Prostate gland (tissue), 2 donors: Measurements from ENCODE around the gene WWTR1. TPM values are rescaled to one million over a fixed set of nuclear protein-coding genes. Genes with fewer than 3 reads are reported as not detected.

Source experiments
- DNase-seq: peaks from one replicate; pipeline ENCODE4 v3.0.0-alpha.2; 2019; ENCODE audit warnings: low spot score
- H3K27ac ChIP-seq, 2 donors: fragments of 200-600 bp; sonication (generic); 2 replicates each; pipeline ENCODE4 v1.5.1; 2017 to 2019
- H3K27me3 ChIP-seq: fragments of 200-600 bp; sonication (generic); replicated peaks from 2 replicates; pipeline ENCODE4 v1.5.1; 2019; ENCODE audit not compliant: insufficient read depth
- H3K36me3 ChIP-seq, 2 donors: fragments of 200-600 bp; sonication (generic); 1 replicate in 1 of 2; 2 replicates in 1 of 2; pipeline versions ENCODE4 v1.5.1 to v1.8.1; 2017 to 2019
- H3K4me1 ChIP-seq: fragments of 200-600 bp; sonication (generic); replicated peaks from 2 replicates; pipeline ENCODE4 v1.5.1; 2019
- H3K4me3 ChIP-seq, 2 donors: fragments of 200-600 bp; sonication (generic); 2 replicates each; pipeline ENCODE4 v1.5.1; 2017 to 2019
- H3K9me3 ChIP-seq: fragments of 200-600 bp; sonication (generic); 2 replicates; pipeline ENCODE4 v1.5.1; 2017
- POLR2A ChIP-seq: fragments of 450-650 bp; IDR thresholded peaks from one replicate; pipeline ENCODE4 v1.6.1; 2016; ENCODE audit warnings: antibody characterized with exemption, mild to moderate bottlenecking
- POLR2AphosphoS5 ChIP-seq: sonication (generic); formaldehyde crosslinking; IDR thresholded peaks from one replicate; pipeline ENCODE4 v1.6.1; 2017; ENCODE audit warnings: antibody characterized with exemption
- WGBS: methylation state at CpG from one replicate; pipeline ENCODE4 v1.1.5; 2018; 5-methylcytosine and 5-hydroxymethylcytosine counted together
- intact Hi-C: fragments of 100-400 bp; cut with DNase I; formaldehyde crosslinking; loops from one replicate; pipeline ENCODE4 v1.14.2; 2022
- total RNA-seq, 2 donors: library from RNA; depleted of rRNA; stranded (reverse); fragments of >200 nt; gene quantifications; one replicate each; pipeline ENCODE4 v1.1.0, GENCODE V29; 2016
- TF ChIP-seq, protein P1 (sequence below), 4 experiments: fragments of 200-600 bp in 2 of 4; fragments of 450-650 bp in 2 of 4; sonication (generic) in 2 of 4; IDR thresholded peaks; 1 replicate in 3 of 4; 2 replicates in 1 of 4; pipeline ENCODE4 v1.5.1; 2016 to 2019; ENCODE audit warnings: antibody characterized with exemption in 4 of 4, mild to moderate bottlenecking in 2 of 4, moderate library complexity in 2 of 4

The WWTR1 gene
- total RNA-seq, 2 donors from 2014 or later: 47.5 to 79.4 TPM

DNA sequence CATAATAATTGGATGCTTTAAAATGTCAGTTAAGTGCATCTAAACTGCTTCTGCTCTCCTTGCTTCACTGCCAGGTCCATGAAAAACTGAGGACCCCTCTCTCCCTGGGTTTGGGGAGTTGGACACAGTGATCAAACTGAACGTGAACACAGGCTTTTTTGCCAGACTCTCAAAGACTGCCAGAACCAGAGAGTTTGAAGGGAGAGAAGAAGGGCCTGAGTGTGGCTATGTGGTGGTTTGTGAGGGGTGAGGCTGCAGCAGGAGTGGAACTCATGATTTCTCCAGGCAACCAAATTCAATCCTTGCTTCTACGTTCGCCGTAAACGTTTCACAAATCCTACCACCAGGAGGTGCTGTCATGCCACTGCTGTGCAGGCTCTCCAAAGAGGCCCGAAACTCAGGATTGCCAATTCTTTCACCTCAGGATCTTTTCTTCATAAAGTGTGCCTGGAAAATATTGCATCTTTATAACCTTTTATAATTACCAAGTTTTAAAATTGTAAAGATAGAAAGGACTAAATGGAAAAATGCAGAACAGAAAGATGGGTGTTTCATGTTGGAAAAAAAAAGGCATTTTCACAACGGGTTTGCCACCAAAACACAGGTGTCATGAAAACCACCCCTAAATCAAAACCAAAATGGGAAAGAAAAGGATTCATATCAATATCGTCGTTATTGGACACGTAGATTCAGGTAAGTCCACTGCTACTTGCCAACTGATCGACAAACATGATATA, 163.6 kb downstream of the WWTR1 start:
- Histone ChIP-seq H3K4me3 (no peak overlapping the region), H3K27ac (no peak overlapping the region), H3K4me1 (no peaks in the 10 kb centered on the region), H3K9me3 (no peaks in the 10 kb centered on the region), H3K36me3 (no peaks in the 10 kb centered on the region), H3K27me3 (no peaks in the 10 kb centered on the region)
- intact Hi-C loops: loop anchor here (10.0 kb wide), 1 partner anchor 281 kb away; no protein-coding TSS in a partner anchor
- 42% methylated on average over 11 of the region's 11 CpGs for WGBS
- TF ChIP-seq, protein P1, sequence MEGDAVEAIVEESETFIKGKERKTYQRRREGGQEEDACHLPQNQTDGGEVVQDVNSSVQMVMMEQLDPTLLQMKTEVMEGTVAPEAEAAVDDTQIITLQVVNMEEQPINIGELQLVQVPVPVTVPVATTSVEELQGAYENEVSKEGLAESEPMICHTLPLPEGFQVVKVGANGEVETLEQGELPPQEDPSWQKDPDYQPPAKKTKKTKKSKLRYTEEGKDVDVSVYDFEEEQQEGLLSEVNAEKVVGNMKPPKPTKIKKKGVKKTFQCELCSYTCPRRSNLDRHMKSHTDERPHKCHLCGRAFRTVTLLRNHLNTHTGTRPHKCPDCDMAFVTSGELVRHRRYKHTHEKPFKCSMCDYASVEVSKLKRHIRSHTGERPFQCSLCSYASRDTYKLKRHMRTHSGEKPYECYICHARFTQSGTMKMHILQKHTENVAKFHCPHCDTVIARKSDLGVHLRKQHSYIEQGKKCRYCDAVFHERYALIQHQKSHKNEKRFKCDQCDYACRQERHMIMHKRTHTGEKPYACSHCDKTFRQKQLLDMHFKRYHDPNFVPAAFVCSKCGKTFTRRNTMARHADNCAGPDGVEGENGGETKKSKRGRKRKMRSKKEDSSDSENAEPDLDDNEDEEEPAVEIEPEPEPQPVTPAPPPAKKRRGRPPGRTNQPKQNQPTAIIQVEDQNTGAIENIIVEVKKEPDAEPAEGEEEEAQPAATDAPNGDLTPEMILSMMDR (IDR thresholded peaks at IDR 0.05): peak; percentile 25 to 77 (median 64)
- no peak for TF ChIP-seq POLR2AphosphoS5
- DNase-seq: peak; percentile 38

DNA sequence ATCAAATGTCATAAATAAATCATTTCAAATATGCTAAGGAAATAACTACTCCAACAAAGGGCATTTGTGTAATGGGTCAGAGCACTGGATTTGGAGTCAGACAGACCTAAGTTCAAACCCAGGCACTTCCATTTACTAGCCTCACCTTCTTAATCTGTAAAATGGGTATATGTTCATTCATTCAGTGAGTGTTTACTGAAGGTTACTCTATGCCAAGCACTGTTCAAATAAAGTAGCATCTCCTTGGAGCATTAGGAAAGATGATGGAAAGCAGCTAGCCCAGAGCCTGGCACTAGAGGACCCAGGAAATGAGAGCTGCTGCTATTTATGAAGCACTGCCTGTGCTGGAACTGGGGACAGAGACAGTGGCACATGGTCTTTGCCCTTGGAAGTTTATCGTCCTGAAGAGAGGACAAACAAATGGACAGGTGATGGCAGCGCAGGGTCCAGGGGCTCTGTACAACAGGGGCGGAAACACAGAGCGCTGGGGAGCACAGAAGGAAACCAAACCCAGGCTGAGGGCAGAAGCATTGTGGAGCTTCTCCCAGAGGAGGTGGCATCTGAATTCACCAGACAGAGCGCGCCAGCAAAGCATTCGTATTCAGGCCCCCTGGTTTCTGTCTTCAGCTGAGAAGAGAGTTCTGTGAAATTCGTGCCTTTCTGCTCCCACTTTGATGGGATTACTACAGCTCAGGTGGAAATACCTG, 164.4 kb downstream of the WWTR1 start:
- TF ChIP-seq, protein P1 (IDR thresholded peaks at IDR 0.05): no peak
- TF ChIP-seq POLR2AphosphoS5: no peak
- TF ChIP-seq POLR2A: no peak
- intact Hi-C loops: loop anchor here (10.0 kb wide), 1 partner anchor 281 kb away; no protein-coding TSS in a partner anchor
- no peak overlapping the region for H3K4me3 ChIP-seq
- no peak for DNase-seq
- no peaks in the 10 kb centered on the region for H3K36me3 ChIP-seq
- no peaks in the 10 kb centered on the region for H3K27me3 ChIP-seq
- WGBS: 88% methylated on average over 8 of the region's 8 CpGs
- H3K4me1 ChIP-seq: no peaks in the 10 kb centered on the region
- H3K9me3 ChIP-seq: no peaks in the 10 kb centered on the region
- H3K27ac ChIP-seq: no peak overlapping the region

GRCh38 chr3:149490260-149490971, 167.4 kb downstream of the WWTR1 start:
- H3K36me3 ChIP-seq: no peaks in the 10 kb centered on the region
- DNase-seq: peak; percentile 37
- TF ChIP-seq POLR2A: no peak
- TF ChIP-seq, protein P1 (IDR thresholded peaks at IDR 0.05): no peak
- peak; percentile 71 for TF ChIP-seq POLR2AphosphoS5
- intact Hi-C loops: loop anchor here (10.0 kb wide), 1 partner anchor 284 kb away; no protein-coding TSS in a partner anchor
- H3K27me3 ChIP-seq: no peaks in the 10 kb centered on the region
- no peak overlapping the region for H3K27ac ChIP-seq
- H3K9me3 ChIP-seq: no peaks in the 10 kb centered on the region
- no peaks in the 10 kb centered on the region for H3K4me1 ChIP-seq
- H3K4me3 ChIP-seq: no peak overlapping the region

GRCh38 chr3:149489060-149489690, 168.7 kb downstream of the WWTR1 start:
- intact Hi-C loops: loop anchor here (10.0 kb wide), 1 partner anchor 214 kb away; no protein-coding TSS in a partner anchor

More at GRCh38 chr3:149489060-149489690, 168.7 kb downstream of the WWTR1 start:
- H3K9me3 ChIP-seq: no peaks in the 10 kb centered on the region
- H3K4me1 ChIP-seq: no peaks in the 10 kb centered on the region
- no peak overlapping the region for H3K4me3 ChIP-seq
- DNase-seq: no peak
- 66% methylated on average over 6 of the region's 6 CpGs for WGBS
- no peak overlapping the region for H3K27ac ChIP-seq
- no peaks in the 10 kb centered on the region for H3K36me3 ChIP-seq
- TF ChIP-seq, protein P1 (IDR thresholded peaks at IDR 0.05): peak in 1 of 4 experiments; percentile 10
- TF ChIP-seq POLR2A (no peak), POLR2AphosphoS5 (no peak)
- no peaks in the 10 kb centered on the region for H3K27me3 ChIP-seq
